HepG2 (cell line): ENCODE data around the gene ZNF217. TPM values are rescaled to one million over a fixed set of nuclear protein-coding genes. Genes with fewer than 3 reads are reported as not detected.

ENCODE experiments used
- ELF3 ChIP-seq: IDR thresholded peaks from 2 replicates; pipeline ENCODE4 v1.6.1; 2016; ENCODE audit warnings: missing genetic modification reagents, missing compliant biosample characterization
- ERF ChIP-seq: IDR thresholded peaks from 2 replicates; pipeline ENCODE4 v1.6.1; 2018; ENCODE audit warnings: missing biosample characterization, missing genetic modification reagents
- KDM3A ChIP-seq: IDR thresholded peaks from 2 replicates; pipeline ENCODE4 v1.6.1; 2018; ENCODE audit warnings: low read depth, missing compliant biosample characterization
- NCOA1 ChIP-seq: sonication (generic); formaldehyde crosslinking; IDR thresholded peaks from 2 replicates; pipeline ENCODE4 v1.9.0; 2021; ENCODE audit warnings: missing genetic modification reagents
- NR3C1 ChIP-seq: sonication (generic); formaldehyde crosslinking; IDR thresholded peaks from 2 replicates; pipeline ENCODE4 v1.4.0; 2020; ENCODE audit warnings: missing genetic modification reagents
- RCOR2 ChIP-seq: IDR thresholded peaks from 2 replicates; pipeline ENCODE4 v1.6.1; 2016; ENCODE audit warnings: missing biosample characterization, missing genetic modification reagents
- SAP130 ChIP-seq: IDR thresholded peaks from 2 replicates; pipeline ENCODE4 v1.6.1; 2016; ENCODE audit warnings: low read depth
- SMYD3 ChIP-seq: sonication (generic); formaldehyde crosslinking; IDR thresholded peaks from 2 replicates; pipeline ENCODE4 v1.8.1; 2023; ENCODE audit warnings: mild to moderate bottlenecking, missing genetic modification reagents
- SOX5 ChIP-seq: IDR thresholded peaks from 2 replicates; pipeline ENCODE4 v1.6.1; 2016; ENCODE audit warnings: borderline replicate concordance
- ZNF160 ChIP-seq: sonication (generic); formaldehyde crosslinking; IDR thresholded peaks from 2 replicates; pipeline ENCODE4 v1.8.0; 2022; ENCODE audit warnings: mild to moderate bottlenecking, inconsistent platforms, missing genetic modification reagents
- ZNF33A ChIP-seq: sonication (generic); formaldehyde crosslinking; IDR thresholded peaks from 2 replicates; pipeline ENCODE4 v1.5.1; 2020; ENCODE audit warnings: missing genetic modification reagents, mild to moderate bottlenecking, moderate library complexity, borderline replicate concordance
- ZNF605 ChIP-seq: sonication (generic); formaldehyde crosslinking; IDR thresholded peaks from 2 replicates; pipeline ENCODE4 v1.8.0; 2022; ENCODE audit warnings: mild to moderate bottlenecking, missing genetic modification reagents
- ZNF746 ChIP-seq: sonication (generic); formaldehyde crosslinking; IDR thresholded peaks from 2 replicates; pipeline ENCODE4 v1.8.0; 2022; ENCODE audit warnings: mild to moderate bottlenecking, missing genetic modification reagents
- polyA plus RNA-seq, 8 experiments: library from polyadenylated mRNA; depleted of rRNA in 3 of 8; stranded (reverse) in 7 of 8; unstranded in 1 of 8; fragments of >200 nt; fragmentation: Illumina TruSeq in 4 of 8; extraction: Trizol in 4 of 8; gene quantifications; 2 replicates each; pipeline versions ENCODE4 v1.2.1 to v1.2.3, GENCODE V29; 2011 to 2016; ENCODE audit warnings: low read depth in 4 of 8, missing spikeins in 1 of 8, mixed read lengths in 1 of 8; ENCODE audit not compliant: insufficient read depth in 1 of 8
- total RNA-seq, 5 experiments: library from RNA; depleted of rRNA; stranded (reverse); fragments of >200 nt; fragmentation: Illumina TruSeq; extraction: Trizol; gene quantifications; 2 replicates each; pipeline ENCODE4 v1.2.3, GENCODE V29; 2016; ENCODE audit warnings: low read depth in 1 of 5
- TF ChIP-seq, protein P1 (sequence below): sonication (generic); formaldehyde crosslinking; IDR thresholded peaks from 2 replicates; pipeline ENCODE4 v1.8.1; 2023; ENCODE audit warnings: mild to moderate bottlenecking, missing genetic modification reagents, borderline replicate concordance
- TF ChIP-seq, protein P2 (sequence below): sonication (generic); formaldehyde crosslinking; IDR thresholded peaks from 2 replicates; pipeline ENCODE4 v1.4.0; 2020; ENCODE audit warnings: missing genetic modification reagents
- TF ChIP-seq, protein P3 (sequence below): sonication (generic); formaldehyde crosslinking; conservative IDR thresholded peaks from 2 replicates; pipeline ENCODE4 v1.8.1; 2023; ENCODE audit warnings: missing genetic modification reagents
- TF ChIP-seq, protein P4 (sequence below): sonication (generic); formaldehyde crosslinking; IDR thresholded peaks from 2 replicates; pipeline ENCODE4 v1.5.1; 2020; ENCODE audit warnings: mild to moderate bottlenecking, missing genetic modification reagents, moderate library complexity

The ZNF217 gene
- total and polyA plus RNA-seq, 2 of the 13 experiments (the other 11 are each of a cell fraction or from before 2014, with no cell fraction given): 22.3 to 29.8 TPM

DNA sequence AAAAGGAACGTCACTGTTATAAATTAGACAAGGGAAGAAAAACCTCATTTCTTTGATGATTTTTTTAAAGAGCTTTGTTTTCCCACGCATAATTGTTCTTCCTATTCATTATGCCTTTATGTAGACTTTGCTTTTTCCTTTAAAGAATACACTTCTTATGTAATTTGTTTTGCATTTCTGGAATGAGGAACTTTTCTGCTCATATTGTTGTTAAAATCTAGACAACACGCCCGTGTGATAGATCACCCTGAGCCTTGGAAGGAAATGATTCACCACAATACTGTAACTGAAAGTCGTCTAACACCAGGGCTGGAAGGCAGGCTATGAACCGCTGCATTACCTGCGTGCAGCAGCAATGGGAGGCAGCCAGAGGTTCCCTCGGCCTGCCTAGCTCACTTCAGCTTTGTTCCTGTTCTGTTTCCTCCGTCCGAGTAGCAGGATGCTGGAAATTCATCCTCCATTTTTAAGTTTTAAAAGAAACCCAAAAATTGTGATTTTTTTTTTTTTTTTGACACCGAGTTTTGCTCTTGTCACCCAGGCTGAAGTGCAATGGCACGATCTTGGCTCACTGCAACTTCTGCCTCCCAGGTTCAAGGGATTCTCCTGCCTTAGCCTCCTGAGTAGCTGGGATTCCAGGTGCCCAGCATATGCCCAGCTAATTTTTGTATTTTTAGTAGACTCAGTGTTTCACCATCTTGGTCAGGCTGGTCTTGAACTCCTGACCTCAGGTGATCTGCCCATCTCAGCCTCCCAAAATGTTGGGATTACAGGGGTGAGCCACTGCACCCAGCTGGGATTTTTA lies 49.6 kb upstream of the ZNF217 start (continued):
- TF ChIP-seq ERF (CRISPR knock-in tag) (peak; percentile 23), ZNF605 (CRISPR knock-in tag) (0 out of 2 replicates have a peak, but pooled peaks have one; percentile 1), RCOR2 (CRISPR knock-in tag) (0 out of 2 replicates have a peak, but pooled peaks have one; percentile 2), ELF3 (CRISPR knock-in tag) (peak; percentile 97), ZNF746 (CRISPR knock-in tag) (0 out of 2 replicates have a peak, but pooled peaks have one; percentile 34), NCOA1 (peak; percentile 33; the same call in 1 of the 2 replicates), SMYD3 (CRISPR knock-in tag) (peak; percentile 74; the same call in 1 of the 2 replicates), ZNF160 (CRISPR knock-in tag) (0 out of 2 replicates have a peak, but pooled peaks have one; percentile 75), SAP130 (no peak; the same call in 1 of the 2 replicates), ZNF33A (CRISPR knock-in tag) (0 out of 2 replicates have a peak, but pooled peaks have one; percentile 8), SOX5 (CRISPR knock-in tag) (peak; percentile 93), NR3C1 (CRISPR knock-in tag) (no peak), KDM3A (0 out of 2 replicates have a peak, but pooled peaks have one; percentile 20)
- TF ChIP-seq, protein P1, sequence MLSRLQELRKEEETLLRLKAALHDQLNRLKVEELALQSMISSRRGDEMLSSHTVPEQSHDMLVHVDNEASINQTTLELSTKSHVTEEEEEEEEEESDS (CRISPR knock-in tag): peak; percentile 29; the same call in 1 of the 2 replicates
- TF ChIP-seq, protein P2, sequence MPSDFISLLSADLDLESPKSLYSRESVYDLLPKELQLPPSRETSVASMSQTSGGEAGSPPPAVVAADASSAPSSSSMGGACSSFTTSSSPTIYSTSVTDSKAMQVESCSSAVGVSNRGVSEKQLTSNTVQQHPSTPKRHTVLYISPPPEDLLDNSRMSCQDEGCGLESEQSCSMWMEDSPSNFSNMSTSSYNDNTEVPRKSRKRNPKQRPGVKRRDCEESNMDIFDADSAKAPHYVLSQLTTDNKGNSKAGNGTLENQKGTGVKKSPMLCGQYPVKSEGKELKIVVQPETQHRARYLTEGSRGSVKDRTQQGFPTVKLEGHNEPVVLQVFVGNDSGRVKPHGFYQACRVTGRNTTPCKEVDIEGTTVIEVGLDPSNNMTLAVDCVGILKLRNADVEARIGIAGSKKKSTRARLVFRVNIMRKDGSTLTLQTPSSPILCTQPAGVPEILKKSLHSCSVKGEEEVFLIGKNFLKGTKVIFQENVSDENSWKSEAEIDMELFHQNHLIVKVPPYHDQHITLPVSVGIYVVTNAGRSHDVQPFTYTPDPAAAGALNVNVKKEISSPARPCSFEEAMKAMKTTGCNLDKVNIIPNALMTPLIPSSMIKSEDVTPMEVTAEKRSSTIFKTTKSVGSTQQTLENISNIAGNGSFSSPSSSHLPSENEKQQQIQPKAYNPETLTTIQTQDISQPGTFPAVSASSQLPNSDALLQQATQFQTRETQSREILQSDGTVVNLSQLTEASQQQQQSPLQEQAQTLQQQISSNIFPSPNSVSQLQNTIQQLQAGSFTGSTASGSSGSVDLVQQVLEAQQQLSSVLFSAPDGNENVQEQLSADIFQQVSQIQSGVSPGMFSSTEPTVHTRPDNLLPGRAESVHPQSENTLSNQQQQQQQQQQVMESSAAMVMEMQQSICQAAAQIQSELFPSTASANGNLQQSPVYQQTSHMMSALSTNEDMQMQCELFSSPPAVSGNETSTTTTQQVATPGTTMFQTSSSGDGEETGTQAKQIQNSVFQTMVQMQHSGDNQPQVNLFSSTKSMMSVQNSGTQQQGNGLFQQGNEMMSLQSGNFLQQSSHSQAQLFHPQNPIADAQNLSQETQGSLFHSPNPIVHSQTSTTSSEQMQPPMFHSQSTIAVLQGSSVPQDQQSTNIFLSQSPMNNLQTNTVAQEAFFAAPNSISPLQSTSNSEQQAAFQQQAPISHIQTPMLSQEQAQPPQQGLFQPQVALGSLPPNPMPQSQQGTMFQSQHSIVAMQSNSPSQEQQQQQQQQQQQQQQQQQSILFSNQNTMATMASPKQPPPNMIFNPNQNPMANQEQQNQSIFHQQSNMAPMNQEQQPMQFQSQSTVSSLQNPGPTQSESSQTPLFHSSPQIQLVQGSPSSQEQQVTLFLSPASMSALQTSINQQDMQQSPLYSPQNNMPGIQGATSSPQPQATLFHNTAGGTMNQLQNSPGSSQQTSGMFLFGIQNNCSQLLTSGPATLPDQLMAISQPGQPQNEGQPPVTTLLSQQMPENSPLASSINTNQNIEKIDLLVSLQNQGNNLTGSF (CRISPR knock-in tag): peak; percentile 70; the same call in 1 of the 2 replicates
- TF ChIP-seq, protein P3, sequence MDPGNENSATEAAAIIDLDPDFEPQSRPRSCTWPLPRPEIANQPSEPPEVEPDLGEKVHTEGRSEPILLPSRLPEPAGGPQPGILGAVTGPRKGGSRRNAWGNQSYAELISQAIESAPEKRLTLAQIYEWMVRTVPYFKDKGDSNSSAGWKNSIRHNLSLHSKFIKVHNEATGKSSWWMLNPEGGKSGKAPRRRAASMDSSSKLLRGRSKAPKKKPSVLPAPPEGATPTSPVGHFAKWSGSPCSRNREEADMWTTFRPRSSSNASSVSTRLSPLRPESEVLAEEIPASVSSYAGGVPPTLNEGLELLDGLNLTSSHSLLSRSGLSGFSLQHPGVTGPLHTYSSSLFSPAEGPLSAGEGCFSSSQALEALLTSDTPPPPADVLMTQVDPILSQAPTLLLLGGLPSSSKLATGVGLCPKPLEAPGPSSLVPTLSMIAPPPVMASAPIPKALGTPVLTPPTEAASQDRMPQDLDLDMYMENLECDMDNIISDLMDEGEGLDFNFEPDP (CRISPR knock-in tag): 0 out of 2 replicates have a peak, but pooled peaks have one; percentile 65
- TF ChIP-seq, protein P4, sequence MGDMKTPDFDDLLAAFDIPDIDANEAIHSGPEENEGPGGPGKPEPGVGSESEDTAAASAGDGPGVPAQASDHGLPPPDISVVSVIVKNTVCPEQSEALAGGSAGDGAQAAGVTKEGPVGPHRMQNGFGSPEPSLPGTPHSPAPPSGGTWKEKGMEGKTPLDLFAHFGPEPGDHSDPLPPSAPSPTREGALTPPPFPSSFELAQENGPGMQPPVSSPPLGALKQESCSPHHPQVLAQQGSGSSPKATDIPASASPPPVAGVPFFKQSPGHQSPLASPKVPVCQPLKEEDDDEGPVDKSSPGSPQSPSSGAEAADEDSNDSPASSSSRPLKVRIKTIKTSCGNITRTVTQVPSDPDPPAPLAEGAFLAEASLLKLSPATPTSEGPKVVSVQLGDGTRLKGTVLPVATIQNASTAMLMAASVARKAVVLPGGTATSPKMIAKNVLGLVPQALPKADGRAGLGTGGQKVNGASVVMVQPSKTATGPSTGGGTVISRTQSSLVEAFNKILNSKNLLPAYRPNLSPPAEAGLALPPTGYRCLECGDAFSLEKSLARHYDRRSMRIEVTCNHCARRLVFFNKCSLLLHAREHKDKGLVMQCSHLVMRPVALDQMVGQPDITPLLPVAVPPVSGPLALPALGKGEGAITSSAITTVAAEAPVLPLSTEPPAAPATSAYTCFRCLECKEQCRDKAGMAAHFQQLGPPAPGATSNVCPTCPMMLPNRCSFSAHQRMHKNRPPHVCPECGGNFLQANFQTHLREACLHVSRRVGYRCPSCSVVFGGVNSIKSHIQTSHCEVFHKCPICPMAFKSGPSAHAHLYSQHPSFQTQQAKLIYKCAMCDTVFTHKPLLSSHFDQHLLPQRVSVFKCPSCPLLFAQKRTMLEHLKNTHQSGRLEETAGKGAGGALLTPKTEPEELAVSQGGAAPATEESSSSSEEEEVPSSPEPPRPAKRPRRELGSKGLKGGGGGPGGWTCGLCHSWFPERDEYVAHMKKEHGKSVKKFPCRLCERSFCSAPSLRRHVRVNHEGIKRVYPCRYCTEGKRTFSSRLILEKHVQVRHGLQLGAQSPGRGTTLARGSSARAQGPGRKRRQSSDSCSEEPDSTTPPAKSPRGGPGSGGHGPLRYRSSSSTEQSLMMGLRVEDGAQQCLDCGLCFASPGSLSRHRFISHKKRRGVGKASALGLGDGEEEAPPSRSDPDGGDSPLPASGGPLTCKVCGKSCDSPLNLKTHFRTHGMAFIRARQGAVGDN (CRISPR knock-in tag): peak; percentile 53; the same call in 1 of the 2 replicates
